Transverse colon (tissue), 4 donors: ENCODE results near the gene RNF4. TPM values are rescaled to one million over a fixed set of nuclear protein-coding genes. Genes with fewer than 3 reads are reported as not detected.
A peak's percentile ranks its signal among the peaks of the same experiment; 100 is the strongest.
"Not testable (repeated sequence)": the region's sequence is repeated elsewhere in the genome, so short reads cannot be mapped to it uniquely, and the experiment has no call there.

Experiments used
- DNase-seq: peaks from one replicate; pipeline ENCODE4 v3.0.0-alpha.2; 2019
- H3K27ac ChIP-seq, 4 donors: fragments of 200-600 bp; sonication (generic); 2 replicates each; pipeline ENCODE4 v1.5.1; 2016 to 2018; ENCODE audit warnings: inconsistent platforms in 4 of 4
- H3K27me3 ChIP-seq: fragments of 200-600 bp; sonication (generic); 2 replicates; pipeline ENCODE4 v1.5.1; 2017; ENCODE audit warnings: inconsistent platforms
- H3K36me3 ChIP-seq, 4 donors: fragments of 200-600 bp; sonication (generic); 2 replicates each; pipeline ENCODE4 v1.5.1; 2017 to 2019; ENCODE audit warnings: inconsistent platforms in 4 of 4
- H3K4me1 ChIP-seq, 4 donors: fragments of 200-600 bp; sonication (generic); 2 replicates each; pipeline ENCODE4 v1.5.1; 2017 to 2020; ENCODE audit warnings: inconsistent platforms in 4 of 4
- H3K4me3 ChIP-seq, 4 donors: fragments of 200-600 bp; sonication (generic); 1 replicate in 1 of 4; 2 replicates in 3 of 4; pipeline versions ENCODE4 v1.5.1 to v1.6.1; 2017 to 2019; ENCODE audit warnings: inconsistent platforms in 4 of 4
- H3K9me3 ChIP-seq, 2 donors: fragments of 200-600 bp; sonication (generic); 2 replicates each; pipeline ENCODE4 v1.5.1; 2017 to 2019; ENCODE audit warnings: inconsistent platforms in 2 of 2
- CTCF ChIP-seq, 5 experiments: fragments of 200-600 bp in 3 of 5; fragments of 450-650 bp in 2 of 5; sonication (generic) in 3 of 5; IDR thresholded peaks; 1 replicate in 2 of 5; 2 replicates in 3 of 5; pipeline ENCODE4 v1.5.1; 2016 to 2017; ENCODE audit warnings: antibody characterized with exemption in 5 of 5, inconsistent platforms in 3 of 5, mild to moderate bottlenecking in 2 of 5, moderate library complexity in 1 of 5
- EP300 ChIP-seq: sonication (generic); formaldehyde crosslinking; IDR thresholded peaks from one replicate; pipeline ENCODE4 v1.6.1; 2017; ENCODE audit warnings: antibody characterized with exemption, low read depth
- POLR2A ChIP-seq: fragments of 450-650 bp; IDR thresholded peaks from one replicate; pipeline ENCODE4 v1.6.1; 2016; ENCODE audit warnings: antibody characterized with exemption, mild to moderate bottlenecking, moderate library complexity
- POLR2AphosphoS5 ChIP-seq, 3 donors: sonication (generic); formaldehyde crosslinking; IDR thresholded peaks; one replicate each; pipeline ENCODE4 v1.6.1; 2016; ENCODE audit warnings: antibody characterized with exemption in 3 of 3
- WGBS, 2 donors: methylation state at CpG; one replicate each; pipeline ENCODE4 v1.1.5; 2018; ENCODE audit warnings: low coverage in 1 of 2; 5-methylcytosine and 5-hydroxymethylcytosine counted together
- in situ Hi-C, 4 donors: fragments of 200-750 bp; cut with MboI; loops; one replicate each; pipeline versions ENCODE4 v1.15.0 to v1.15.1; 2017; ENCODE audit warnings: low sequenced_read_pairs in 3 of 4, low pct_ligation_motif_present in 1 of 4, low pct_unique_long_range_greater_than_20kb in 1 of 4
- intact Hi-C: fragments of 100-400 bp; cut with DNase I; formaldehyde crosslinking; loops from one replicate; pipeline ENCODE4 v1.15.1; 2023; ENCODE audit warnings: low total_unique reads
- total RNA-seq, 4 donors: library from RNA; depleted of rRNA; stranded (reverse); fragments of >200 nt; gene quantifications; one replicate each; pipeline ENCODE4 v1.1.0, GENCODE V29; 2016

RNF4 gene
- total RNA-seq, 4 donors from 2014 or later: 20.9 to 50.5 (median 35.8) TPM

- no peaks in the 10 kb centered on the region for H3K9me3 ChIP-seq
- H3K4me3 ChIP-seq: peak overlapping the region in 3 of 4 donors; percentile 42 to 62 (median 55)
- no peaks in the 10 kb centered on the region for H3K36me3 ChIP-seq
- DNase-seq: no peak
- intact Hi-C loops (no loop called here), in situ Hi-C loops (loop anchor here in 1 of 4 donors (25.0 kb wide), 1 partner anchor 226 kb away; the partner anchor contains the start of genes HAUS3 and POLN)
- TF ChIP-seq EP300 (no peak), CTCF (IDR thresholded peaks at IDR 0.05) (peak in 1 of 5 experiments; percentile 10)
- H3K4me1 ChIP-seq: peaks cover 4 to 22% (median 16%) of the 10 kb centered on the region in 4 donors
- peak overlapping the region in 3 of 4 donors; percentile 68 to 79 (median 72) for H3K27ac ChIP-seq
- no peaks in the 10 kb centered on the region for H3K27me3 ChIP-seq
- WGBS, 2 donors: 41% methylated on average over 32 of the region's 35 CpGs; no CpG with 5 or more reads in 1 of the 2 donors
Measured at GRCh38 chr4:2462992-2463762, 5.7 kb upstream of the RNF4 start.

GRCh38 chr4:2465032-2465431 is 3.9 kb upstream of the RNF4 start:
- intact Hi-C loops (no loop called here), in situ Hi-C loops (loop anchor here in 1 of 4 donors (25.0 kb wide), 1 partner anchor 228 kb away; the partner anchor contains the start of genes HAUS3 and POLN)
- Histone ChIP-seq H3K27me3 (no peaks in the 10 kb centered on the region), H3K27ac (no peak overlapping the region), H3K9me3 (no peaks in the 10 kb centered on the region), H3K4me1 (peaks cover 4 to 24% (median 20%) of the 10 kb centered on the region in 4 donors), H3K4me3 (no peak overlapping the region), H3K36me3 (no peaks in the 10 kb centered on the region)
- DNase-seq: no peak
- 90% methylated on average over 6 of the region's 6 CpGs; no CpG with 5 or more reads in 1 of the 2 donors for WGBS, 2 donors
- no peak for TF ChIP-seq CTCF (IDR thresholded peaks at IDR 0.05)
- no peak for TF ChIP-seq EP300
- TF ChIP-seq POLR2A: no peak
- no peak for TF ChIP-seq POLR2AphosphoS5 (IDR thresholded peaks at IDR 0.05)

- H3K9me3 ChIP-seq, intact Hi-C loops, H3K27ac ChIP-seq, H3K4me3 ChIP-seq, DNase-seq, H3K36me3 ChIP-seq, H3K27me3 ChIP-seq: not testable (repeated sequence)
- in situ Hi-C loops: loop anchor here in 1 of 4 donors (25.0 kb wide), 1 partner anchor 228 kb away; the partner anchor contains the start of genes HAUS3 and POLN
- H3K4me1 ChIP-seq: peaks cover 8 to 29% (median 25%) of the 10 kb centered on the region in 4 donors
Measured at GRCh38 chr4:2465544-2465943, 3.4 kb upstream of the RNF4 start.

DNA sequence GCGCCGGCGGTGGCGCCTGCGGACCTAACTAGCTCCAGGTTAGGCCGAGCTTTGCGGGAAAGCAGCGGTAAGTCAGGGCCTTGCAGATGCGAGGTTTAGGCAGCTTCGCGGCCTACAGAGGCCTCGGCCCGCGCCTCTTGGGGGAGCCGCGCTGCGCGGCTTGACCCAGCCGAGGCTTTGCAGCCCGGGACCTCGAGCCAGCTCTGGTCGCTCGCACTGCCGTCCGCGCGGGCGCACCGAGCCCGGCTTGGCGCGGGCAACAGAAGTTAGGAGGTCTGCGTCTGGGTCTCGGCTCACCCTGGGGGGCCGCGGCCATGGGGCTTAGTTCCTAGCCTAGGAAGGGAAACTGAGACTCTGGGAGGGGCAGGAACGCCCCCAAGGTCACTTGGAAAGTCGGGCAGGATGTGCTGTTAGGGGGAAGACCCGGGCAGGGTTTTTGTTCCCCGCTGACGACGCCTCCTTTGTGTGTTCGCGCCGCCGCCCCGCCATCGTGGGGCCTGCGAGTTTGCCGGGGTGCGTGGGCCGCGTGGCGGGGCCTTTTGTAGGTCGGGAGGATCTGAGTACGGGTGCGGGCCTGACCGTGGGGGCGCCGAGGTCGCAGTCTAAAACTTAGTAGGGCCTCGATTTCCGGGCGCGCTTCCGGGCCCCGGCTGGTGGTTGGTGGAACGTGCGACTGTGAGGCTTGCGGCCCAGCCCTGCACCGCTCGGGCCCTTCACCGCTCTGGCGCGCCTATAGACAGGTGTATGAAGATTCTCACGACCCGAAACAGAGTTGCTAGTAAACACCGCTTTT is 482 bp downstream of the RNF4 start:
- Histone ChIP-seq H3K4me1 (peaks cover 11 to 33% (median 27%) of the 10 kb centered on the region in 4 donors), H3K9me3 (no peaks in the 10 kb centered on the region), H3K27me3 (no peaks in the 10 kb centered on the region), H3K27ac (peak overlapping the region; percentile 97 to 99 (median 98)), H3K36me3 (peaks cover 0 to 8% (median 2%) of the 10 kb centered on the region in 4 donors), H3K4me3 (peak overlapping the region; percentile 70 to 99 (median 96))
- peak in 1 of 5 experiments; percentile 19 for TF ChIP-seq CTCF (IDR thresholded peaks at IDR 0.05)
- TF ChIP-seq EP300: no peak
- peak in 1 of 3 donors; percentile 13 for TF ChIP-seq POLR2AphosphoS5 (IDR thresholded peaks at IDR 0.05)
- DNase-seq: peak; percentile 72
- in situ Hi-C loops (loop anchor here in 1 of 4 donors (25.0 kb wide), 1 partner anchor 232 kb away; the partner anchor contains the start of genes HAUS3 and POLN), intact Hi-C loops (loop anchor here (1.0 kb wide), 1 partner anchor 31 kb away; no protein-coding TSS in a partner anchor)
- 1% methylated on average over 53 of the region's 78 CpGs; no CpG with 5 or more reads in 1 of the 2 donors for WGBS, 2 donors
